Left hindlimb (tissue), 1 donor: Measurements from ENCODE around the gene RO60.
"Not testable (repeated sequence)": the region's sequence is repeated elsewhere in the genome, so short reads cannot be mapped to it uniquely, and the experiment has no call there.

Experiments used
- DNase-seq: peaks from one replicate; pipeline ENCODE4 v3.0.0-alpha.2; 2018

RO60 gene

DNA sequence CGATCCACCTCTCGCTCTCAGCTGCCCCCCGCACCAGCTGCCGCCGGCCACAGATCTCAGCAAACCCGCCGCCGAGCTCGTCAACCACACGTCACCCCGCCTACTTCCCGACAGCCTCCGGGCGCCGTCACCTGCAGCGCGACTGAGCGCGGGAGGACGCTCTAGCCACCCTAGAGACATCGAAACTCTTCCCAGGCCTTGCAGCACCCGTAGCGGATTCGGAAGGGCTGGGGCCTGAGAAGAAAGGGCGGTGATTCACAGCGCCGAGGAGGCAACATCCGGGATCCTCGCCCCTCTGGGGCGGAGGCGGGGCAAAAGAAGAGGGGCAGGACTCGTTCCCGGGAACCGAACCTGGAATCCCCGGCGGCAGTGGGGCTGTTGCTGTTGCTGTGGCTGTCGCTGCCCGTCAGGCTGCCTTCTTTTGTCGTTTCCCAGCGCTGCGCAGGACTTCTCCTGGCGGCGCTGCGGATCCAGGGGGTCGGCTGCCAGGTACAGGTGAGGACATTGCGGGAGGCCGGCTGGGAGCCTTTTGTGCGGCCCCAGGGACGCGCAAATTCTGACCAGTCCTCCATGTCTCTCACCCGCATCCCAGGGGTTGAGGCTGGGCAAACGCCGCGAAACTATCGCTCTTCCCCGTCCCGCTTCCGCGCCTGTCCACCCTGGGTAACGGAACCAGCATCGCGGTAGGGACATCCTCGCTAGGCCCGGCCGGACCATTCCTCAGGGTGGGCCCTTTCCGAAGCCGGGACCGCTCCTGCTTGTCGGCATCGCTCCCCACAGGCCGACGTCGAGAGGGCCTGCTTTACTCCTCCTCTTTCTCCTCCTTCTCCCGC is at the start of gene RO60, which contains the start of gene UCHL5:
TSS of gene RO60 (plus strand) at position 331 of the 833 bp plus-strand sequence. CDS start 9,443 bp downstream, outside the sequence.
TSS of gene UCHL5 (minus strand) at position 79 of the 833 bp plus-strand sequence. CDS start 100 bp downstream, outside the sequence.
- peak; percentile 97 for DNase-seq

GRCh38 chr1:193011406-193011805 is 48.0 kb upstream of the RO60 start:
- DNase-seq: no peak

DNA sequence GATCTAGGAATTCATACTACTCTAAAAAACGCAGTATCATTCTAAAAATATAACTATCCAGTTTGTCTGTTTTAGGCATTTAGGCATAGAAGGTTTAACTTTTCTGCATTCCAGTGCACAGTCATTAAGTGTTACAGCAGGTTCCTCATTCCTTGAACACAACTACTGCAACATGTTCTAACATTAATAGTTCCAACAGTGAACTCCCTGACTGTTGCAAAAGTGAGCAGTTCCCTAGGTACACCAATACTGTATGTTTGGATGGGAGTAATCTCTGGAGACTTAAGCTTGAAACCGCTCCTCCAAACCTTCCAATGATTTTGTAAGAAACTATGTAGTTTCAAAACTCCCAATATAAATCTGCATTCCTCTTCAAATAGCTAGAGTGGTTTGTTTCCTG is 46.4 kb upstream of the RO60 start:
- no peak for DNase-seq

DNA sequence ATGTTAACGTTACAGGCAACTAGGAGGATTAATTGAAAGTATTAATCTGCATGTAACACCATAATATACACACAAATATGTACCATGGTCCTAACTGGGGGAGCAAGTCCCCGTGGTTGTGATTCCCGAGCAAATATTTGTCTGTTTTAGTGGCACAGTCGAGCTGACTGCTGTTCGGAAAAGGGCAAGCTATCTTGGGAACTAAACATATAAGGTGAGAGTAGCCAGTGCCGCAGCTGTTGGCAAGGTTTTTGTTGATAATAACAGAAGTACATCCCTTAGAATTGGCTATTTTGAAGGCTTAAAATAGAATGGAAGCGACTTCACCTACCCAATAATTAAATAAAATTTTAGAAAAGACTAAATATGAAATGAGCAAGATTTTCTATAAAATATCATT is 45.7 kb upstream of the RO60 start:
- DNase-seq: no peak

GRCh38 chr1:193014400-193014799 is 45.0 kb upstream of the RO60 start:
- no peak for DNase-seq

DNA sequence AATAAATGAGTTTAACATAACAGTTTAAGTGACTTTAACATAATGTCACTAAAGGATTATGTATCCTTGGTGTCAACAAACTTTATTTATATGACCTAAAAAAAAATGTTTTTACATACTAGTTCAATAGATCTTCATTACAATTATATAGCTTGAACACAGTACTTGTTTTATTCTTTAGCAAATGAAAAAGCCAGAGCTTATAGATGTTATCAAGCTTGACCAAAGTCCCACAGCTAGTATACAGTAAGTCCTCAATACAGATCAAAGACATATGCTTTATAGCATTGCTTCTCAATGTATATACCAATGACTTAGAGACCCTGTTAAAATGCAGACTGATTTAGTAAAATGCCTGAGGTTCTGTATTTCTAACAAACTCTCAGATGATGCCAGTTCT is 42.6 kb upstream of the RO60 start:
- DNase-seq: no peak

GRCh38 chr1:193019442-193020026 is 39.9 kb upstream of the RO60 start:
- DNase-seq: no peak

DNA sequence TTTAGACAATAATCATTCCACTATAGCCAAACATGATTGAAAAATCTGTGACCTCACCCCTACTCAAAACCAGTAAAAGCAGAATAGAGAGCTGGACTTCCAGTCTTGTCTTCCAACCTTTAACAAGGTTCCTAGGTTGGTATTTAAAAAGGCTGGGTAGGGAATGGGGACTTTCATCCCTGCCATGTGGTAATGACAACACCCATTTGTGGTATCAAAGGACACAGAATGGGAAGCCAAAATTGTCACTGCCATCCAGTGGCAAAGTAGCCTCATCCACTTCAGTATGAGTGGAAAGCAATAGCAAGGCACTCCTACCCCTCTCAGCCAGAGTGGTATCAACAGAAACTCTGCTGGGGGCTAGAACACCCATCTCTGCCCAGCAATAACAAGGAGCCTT is 34.2 kb upstream of the RO60 start:
- DNase-seq: no peak

DNA sequence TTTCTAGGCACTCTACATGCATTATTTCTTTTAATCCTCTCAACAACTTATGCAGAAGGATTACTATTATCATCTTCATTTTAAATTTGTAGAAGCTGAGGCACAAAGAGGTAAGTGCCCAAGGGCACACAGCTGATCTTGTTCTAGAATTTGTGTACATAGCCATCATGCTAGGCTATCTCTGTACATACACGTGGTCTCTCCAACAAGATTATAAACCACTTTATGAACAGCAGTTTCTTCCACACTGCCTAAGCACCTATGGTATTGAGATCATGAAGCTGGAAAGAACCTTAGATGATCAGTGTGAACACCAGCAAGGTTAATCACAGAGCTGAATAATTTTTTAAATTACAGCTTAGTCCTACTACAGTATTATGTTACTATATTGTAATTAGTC is 29.1 kb upstream of the RO60 start:
- DNase-seq: no peak

GRCh38 chr1:193031431-193031830 is 28.0 kb upstream of the RO60 start:
- no peak for DNase-seq

DNA sequence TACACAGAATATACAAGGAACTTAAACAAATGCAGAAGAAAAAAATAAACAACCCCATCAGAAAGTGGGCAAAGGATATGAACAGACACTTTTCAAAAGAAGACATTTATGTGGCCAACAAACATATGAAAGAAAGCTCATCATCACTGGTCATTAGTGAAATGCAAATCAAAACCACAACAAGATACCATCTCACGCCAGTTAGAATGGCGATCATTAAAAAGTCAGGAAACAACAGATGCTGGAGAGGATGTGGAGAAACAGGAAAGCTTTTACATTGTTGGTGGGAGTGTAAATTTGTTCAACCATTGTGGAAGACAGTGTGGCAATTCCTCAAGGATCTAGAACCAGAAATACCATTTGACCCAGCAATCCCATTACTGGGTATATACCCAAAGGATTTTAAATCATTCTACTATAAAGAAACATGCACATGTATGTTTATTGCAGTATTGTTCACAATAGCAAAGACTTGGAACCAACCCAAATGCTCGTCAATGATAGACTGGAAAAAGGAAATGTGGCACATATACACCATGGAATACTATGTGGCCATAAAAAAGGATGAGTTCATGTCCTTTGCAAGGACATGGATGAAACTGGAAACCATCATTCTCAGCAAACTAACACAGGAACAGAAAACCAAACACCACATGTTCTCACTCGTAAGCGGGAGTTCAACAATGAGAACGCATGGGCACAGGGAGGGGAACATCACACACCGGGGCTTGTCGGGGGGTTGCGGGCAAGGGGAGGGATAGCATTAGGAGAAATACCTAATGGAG is 26.6 kb upstream of the RO60 start:
- not testable (repeated sequence) for DNase-seq

DNA sequence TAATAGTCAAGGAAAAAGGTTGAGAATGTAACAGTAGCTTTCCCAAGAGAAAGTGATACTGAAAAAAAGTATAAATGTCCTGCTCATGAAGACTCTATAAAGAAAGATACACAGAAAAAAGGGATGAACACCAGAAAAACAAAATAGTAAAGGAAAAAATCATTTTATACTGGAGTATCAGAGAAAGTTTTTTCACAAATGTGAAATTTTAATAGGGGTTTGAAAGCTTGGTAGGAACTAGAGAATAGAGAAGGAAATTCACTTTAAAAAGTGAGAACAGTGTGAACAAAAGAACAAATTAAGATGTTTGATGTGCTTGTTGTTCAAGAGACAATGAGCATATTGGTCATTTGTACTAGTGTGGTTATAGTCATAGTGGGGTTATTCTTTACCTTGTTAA is 25.8 kb upstream of the RO60 start:
- no peak for DNase-seq

- DNase-seq: no peak
Observed at GRCh38 chr1:193036337-193037047, 22.9 kb upstream of the RO60 start.

- DNase-seq: no peak
Observed at GRCh38 chr1:193040011-193040410, 19.4 kb upstream of the RO60 start.

- DNase-seq: no peak
Observed at GRCh38 chr1:193042766-193043691, 16.4 kb upstream of the RO60 start.

- not testable (repeated sequence) for DNase-seq
Observed at GRCh38 chr1:193048913-193049312, 10.5 kb upstream of the RO60 start.

GRCh38 chr1:193054169-193054675 is 5.2 kb upstream of the RO60 start:
- no peak for DNase-seq

- peak; percentile 35 for DNase-seq
Observed at GRCh38 chr1:193058529-193059281, 707 bp upstream of the RO60 start.

GRCh38 chr1:193060115-193060403 is 647 bp downstream of the RO60 start:
- no peak for DNase-seq

- no peak for DNase-seq
Observed at GRCh38 chr1:193060406-193060805, 994 bp downstream of the RO60 start.

GRCh38 chr1:193060938-193061337 is 1.5 kb downstream of the RO60 start:
- DNase-seq: no peak
